ENCODE measurements around the gene SS18L1.

DNA sequence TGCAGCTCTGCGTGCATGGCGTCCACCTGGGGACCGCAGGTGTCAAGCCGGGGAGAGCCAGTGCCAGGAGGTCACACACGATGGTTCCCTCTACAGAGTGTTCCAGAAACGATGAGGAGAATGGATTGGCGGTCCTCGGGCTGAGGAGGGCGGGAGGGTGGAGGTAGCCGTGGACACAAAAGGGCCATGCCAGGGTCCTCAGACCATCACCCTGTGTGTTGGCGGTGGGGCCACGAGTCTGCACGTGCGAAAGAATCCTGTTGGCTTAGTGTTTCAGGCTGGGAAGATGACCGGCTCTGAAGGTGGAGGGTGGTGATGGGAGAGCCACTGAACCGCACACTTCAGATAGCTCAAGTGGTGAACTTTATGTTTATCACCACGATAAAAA lies 62.8 kb downstream of the SS18L1 start:
- no peak for TF ChIP-seq CTCF (conservative IDR thresholded peaks at IDR 0.05; ENCODE audit: low read length)
- no peak for TF ChIP-seq EZH2phosphoT487 (IDR thresholded peaks at IDR 0.05; ENCODE audit: borderline replicate concordance, low read depth, low read length)

All from OCI-LY7 (cell line).